ENCODE results near the gene ELOB.

ELOB gene

DNA sequence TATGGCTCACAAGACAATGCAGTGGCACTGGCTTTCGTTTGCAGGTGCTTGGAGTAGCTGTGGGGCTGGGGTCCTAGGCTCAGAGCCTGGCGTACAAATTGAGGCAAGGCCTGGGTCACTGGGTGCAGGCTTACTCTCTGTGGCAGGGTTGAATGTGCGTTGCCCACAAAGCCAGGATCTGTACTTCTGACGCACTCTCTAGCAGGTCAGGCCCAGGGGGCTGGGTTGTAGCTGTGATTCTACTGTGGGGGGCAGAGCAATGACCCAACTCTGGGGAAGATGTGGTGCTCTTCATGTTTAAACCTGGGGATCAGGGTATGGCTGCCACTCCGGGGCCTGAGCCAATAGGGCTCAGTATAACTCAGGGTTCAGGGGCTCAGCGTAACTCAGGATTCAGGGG, 33.6 kb upstream of the ELOB start:
- no peak for DNase-seq (ENCODE audit: low spot score)

GRCh38 chr16:2809149-2809760, 32.2 kb upstream of the ELOB start:
- DNase-seq (ENCODE audit: low spot score): no peak

DNA sequence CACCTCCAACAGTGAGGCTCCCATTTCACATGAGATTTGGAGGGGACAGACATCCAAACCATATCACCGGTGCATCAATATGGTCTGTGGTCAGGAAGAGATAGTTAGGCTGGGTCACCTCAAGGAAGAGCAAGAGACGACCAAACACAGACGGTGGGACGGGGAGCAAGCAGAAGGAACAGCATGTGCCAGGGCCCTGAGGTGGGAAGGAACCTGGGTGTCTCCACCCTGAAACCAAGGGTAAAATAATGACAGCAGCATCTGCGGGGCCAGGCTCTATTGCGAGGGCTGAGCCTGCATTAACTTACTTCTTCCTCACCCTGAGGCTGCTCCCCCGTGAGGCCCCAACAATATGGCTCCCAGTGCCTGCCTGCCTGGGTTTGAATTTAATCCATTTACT, 31.1 kb upstream of the ELOB start:
- no peak for DNase-seq (ENCODE audit: low spot score)

- no peak for DNase-seq (ENCODE audit: low spot score)
These were observed 29.2 kb upstream of the ELOB start for GRCh38 chr16:2806286-2806685.

DNA sequence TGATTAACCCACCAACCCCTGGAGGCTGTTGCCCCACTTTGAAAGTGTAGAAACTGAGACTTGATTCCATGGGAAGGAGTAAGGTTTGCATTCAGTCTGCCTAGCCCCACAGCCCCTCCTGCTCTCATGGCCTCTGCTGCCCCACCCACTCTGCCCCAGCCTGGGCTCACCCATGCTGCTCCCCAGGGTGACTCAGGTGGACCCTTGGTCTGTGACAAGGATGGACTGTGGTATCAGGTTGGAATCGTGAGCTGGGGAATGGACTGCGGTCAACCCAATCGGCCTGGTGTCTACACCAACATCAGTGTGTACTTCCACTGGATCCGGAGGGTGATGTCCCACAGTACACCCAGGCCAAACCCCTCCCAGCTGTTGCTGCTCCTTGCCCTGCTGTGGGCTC, 27.6 kb upstream of the ELOB start:
- DNase-seq (ENCODE audit: low spot score): no peak

GRCh38 chr16:2803545-2804195, 26.6 kb upstream of the ELOB start:
- no peak for DNase-seq (ENCODE audit: low spot score)

DNA sequence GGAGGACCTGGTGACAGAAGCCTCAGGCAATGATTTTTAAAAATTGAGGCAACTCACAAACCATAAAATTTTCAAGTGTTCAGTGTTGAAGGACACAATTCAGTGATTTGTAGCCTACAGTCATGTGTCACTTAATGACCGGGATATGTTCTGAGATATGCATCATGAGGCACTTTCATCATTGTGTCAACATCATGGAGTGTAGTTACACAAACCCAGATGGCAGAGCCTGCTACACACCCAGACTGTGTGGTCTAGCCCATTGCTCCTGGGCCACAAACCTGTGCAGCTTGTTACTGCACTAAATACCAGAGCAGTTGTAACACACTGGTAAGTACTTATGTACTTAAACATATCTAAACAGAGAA, 22.8 kb upstream of the ELOB start:
- no peak for DNase-seq (ENCODE audit: low spot score)

DNA sequence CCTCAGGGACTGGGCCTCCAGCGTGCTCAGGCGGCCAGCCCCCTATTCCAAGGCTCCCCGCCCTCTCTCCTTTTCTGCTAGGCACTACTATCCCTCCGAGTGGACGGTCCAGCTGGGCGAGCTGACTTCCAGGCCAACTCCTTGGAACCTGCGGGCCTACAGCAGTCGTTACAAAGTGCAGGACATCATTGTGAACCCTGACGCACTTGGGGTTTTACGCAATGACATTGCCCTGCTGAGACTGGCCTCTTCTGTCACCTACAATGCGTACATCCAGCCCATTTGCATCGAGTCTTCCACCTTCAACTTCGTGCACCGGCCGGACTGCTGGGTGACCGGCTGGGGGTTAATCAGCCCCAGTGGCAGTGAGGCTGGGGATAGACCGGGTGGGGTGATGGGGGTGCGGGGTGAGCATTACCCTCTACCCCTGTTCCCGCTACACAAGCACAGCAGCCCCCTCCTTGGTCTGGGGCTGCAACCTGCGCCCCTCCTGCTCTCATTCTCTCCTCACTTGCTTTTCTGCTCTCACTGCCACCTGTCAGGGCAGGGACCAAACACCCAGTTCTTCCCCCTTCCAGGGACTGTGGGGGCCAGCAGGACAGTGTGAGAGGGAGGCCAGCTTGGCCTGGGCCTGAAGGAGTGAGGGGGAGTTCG, 22.3 kb upstream of the ELOB start:
- no peak for DNase-seq (ENCODE audit: low spot score)

- DNase-seq (ENCODE audit: low spot score): no peak
These were observed 21.7 kb upstream of the ELOB start for GRCh38 chr16:2798723-2799204.

GRCh38 chr16:2795395-2796143, 18.5 kb upstream of the ELOB start:
- no peak for DNase-seq (ENCODE audit: low spot score)

GRCh38 chr16:2792940-2793339, 15.9 kb upstream of the ELOB start:
- no peak for DNase-seq (ENCODE audit: low spot score)

DNA sequence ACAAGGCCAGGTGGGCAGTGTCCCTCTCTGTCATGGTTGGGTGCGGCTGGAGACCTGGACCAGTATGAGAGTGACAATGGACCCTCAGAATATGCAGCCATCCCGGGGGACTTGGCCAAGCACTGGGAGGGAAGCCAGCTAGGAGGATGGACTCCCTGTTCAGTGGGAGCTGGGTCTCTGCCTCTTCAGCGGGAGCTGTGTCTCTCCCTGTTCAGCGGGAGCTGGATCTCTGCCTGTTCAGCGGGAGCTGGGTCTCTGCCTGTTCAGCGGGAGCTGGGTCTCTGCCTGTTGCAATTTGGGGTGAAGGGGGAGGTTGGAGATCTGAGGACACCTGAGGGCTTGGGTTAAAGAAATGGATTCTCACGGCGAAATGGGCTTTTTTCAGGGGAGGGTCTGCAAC, 14.1 kb upstream of the ELOB start:
- DNase-seq (ENCODE audit: low spot score): no peak

DNA sequence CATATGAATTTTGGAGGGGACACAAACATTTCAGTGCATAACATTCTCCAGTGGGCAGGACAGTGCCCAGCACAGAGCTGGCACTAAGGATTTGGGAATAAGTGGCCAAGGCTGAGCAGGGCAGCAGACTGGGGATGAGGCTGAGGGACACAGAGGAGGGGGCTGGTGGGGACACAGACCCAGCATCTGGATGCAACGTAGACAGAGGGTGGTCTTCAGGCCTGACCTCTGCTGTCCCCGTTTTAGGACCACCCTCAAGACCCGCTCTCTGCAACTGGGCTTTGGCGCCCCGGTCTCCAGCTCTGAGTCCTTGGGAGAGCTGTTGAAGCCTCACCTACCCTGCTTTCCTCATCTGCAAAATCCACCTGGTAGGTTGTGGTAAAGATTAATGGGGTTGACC, 13.6 kb upstream of the ELOB start:
- no peak for DNase-seq (ENCODE audit: low spot score)

- DNase-seq (ENCODE audit: low spot score): no peak
These were observed 10.9 kb upstream of the ELOB start for GRCh38 chr16:2787961-2788360.

DNA sequence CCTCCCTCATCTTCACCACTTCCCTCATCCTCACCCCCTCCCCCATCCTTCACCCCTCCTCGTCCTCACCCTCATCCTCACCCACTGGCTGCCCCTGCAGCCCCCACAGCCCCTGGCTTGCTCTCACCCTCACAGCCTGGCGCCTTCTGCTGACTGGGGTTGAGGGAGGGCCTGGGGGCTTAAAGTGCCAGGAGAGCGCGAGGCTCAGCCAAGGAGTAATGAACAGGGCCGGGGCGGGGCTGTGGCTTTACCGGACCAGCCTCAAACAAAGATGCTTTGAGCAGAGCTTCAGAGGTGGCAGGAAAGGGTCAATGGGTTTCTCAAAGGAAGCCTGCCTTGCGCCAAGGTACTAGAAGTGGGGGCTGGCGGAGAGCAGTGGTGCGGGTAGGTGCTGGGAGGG, 10.3 kb upstream of the ELOB start, which contains the start of gene PRSS33:
TSS of gene PRSS33 (minus strand) at position 155 of the 400 bp plus-strand sequence. CDS start 1,013 bp downstream, outside the sequence.
- no peak for DNase-seq (ENCODE audit: low spot score)

DNA sequence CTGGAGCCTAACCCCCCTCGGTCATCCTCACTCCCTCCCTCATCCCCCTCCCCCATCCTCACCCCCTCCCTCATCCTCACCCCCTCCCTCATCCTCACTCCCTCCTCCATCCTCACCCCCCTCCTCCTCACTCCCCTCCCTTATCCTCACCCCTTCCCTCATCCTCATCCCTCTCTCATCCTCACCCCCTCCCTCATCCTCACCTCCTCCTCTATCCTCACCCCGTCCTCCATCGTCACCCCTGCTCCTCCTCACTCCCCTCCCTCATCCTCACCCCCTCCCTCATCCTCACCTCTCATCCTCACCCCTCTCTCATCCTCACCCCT, 9.7 kb upstream of the ELOB start:
- no peak for DNase-seq (ENCODE audit: low spot score)

DNA sequence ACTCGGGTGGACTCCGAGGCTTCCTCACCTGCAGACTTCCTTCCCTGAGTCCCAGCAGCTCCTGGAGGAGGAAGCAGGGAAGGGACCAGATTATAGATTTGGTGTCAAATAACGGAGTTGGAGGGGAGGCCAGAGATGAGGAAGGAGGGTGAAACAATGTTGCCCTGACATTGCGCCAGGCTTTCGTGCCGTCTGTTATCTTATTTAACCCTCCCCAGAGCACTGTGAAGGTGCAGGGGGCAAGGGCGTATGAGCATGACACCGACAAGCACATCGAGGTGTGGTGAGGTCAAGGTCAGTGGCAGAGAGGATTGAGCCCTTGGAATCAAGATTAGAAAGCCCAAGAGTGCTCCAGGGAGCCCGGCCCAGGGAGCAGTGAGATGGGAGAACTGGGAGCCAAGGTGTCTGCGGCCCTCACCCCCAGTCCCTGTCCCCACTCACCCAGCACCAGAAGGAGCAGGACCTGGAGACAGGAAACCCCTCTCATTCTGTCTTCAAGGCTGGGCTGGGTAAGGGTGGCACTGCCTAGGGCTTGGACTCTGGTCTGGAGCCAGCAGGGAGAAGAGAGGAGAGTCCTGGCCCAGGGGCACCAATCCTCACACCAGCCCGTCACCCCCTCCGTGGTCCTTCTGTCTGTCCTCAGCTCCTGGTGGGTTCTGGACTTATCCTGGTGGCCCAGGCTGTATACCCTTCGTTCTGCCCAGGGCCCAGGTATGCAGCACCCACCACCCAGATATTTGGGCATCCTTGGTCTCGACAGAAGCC, 9.2 kb upstream of the ELOB start:
- DNase-seq (ENCODE audit: low spot score): no peak

- no peak for DNase-seq (ENCODE audit: low spot score)
These were observed 8.3 kb upstream of the ELOB start for GRCh38 chr16:2785101-2785991.

- no peak for DNase-seq (ENCODE audit: low spot score)
These were observed 7.4 kb upstream of the ELOB start for GRCh38 chr16:2784358-2785100.

GRCh38 chr16:2783581-2784357, 6.7 kb upstream of the ELOB start:
- no peak for DNase-seq (ENCODE audit: low spot score)
